Effector CD4-positive, alpha-beta T cell (primary cell): ENCODE measurements around the gene NFX1.
"Not testable (repeated sequence)": the region's sequence is repeated elsewhere in the genome, so short reads cannot be mapped to it uniquely, and the experiment has no call there.

ENCODE experiments used
- DNase-seq: peaks from one replicate; pipeline ENCODE4 v3.0.0-alpha.2; 2020

The NFX1 gene

GRCh38 chr9:33366979-33367480, 76.7 kb downstream of the NFX1 start:
- no peak for DNase-seq

DNA sequence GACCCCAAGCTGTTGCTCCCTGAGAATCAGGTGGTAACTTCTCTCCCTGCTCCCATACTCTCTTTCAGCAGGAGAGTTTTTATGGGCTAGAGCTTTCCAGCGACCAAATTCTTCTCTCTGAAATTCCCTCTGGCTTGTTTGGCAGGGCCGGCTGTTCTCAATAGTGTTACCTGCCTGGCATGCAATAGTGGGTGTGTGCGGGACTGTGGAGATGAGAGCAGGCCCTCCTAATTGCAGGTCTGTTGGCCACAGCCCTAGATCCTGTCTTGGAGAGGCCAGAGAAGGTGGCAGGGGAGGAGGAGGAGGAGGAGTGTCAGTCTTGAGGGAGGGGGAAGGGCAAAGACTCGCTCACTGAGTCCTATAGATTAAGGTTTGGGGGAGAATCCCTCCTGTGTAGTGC, 82.6 kb downstream of the NFX1 start:
- DNase-seq = no peak

DNA sequence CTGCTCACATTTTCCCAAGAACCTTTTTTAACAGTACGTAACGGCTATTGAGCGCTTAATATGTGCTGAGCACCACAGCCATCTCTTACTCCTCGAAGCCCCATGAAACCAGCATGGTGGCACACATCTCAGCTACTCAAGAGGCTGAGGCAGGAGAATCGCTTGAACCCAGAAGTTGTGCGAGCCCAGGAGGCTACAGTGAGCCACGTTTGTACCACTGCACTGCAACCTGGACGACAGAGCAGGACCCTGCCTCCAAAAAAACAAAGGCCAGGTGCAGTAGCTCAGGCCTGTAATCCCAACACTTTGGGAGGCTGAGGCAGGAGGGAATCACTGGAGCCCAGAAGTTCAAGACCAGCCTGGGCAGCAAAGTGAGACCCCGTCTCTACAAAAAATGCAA, 83.9 kb downstream of the NFX1 start:
- no peak for DNase-seq

DNA sequence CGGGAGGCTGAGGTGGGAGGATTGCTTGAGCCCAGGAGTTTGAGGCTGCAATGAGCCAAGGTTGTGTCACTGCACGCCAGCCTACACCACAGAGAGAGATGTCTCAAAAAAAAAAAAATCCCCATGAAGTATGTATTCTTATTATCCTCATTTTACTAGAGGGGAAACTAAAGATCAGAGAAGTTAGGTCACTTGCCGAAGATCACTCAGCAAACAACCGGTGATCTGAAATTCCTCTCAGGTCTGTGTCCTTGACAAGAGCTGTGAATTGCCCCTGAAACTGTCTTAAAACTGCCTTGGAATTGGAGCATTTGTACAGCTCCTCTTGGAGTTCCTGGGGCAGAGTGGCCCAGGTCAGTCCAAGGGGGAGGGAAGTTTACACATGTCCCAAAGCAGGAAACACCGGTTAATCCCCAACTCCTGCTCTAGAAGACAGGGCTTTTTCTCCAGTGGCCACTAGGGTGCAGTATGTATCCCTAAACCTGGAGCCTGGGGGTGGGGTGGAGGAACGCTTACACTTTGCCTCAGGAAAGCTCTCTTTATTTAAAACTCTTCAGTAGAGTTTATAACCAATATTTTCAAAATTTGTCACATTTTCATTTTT, 84.4 kb downstream of the NFX1 start:
- DNase-seq = peak; percentile 57

DNA sequence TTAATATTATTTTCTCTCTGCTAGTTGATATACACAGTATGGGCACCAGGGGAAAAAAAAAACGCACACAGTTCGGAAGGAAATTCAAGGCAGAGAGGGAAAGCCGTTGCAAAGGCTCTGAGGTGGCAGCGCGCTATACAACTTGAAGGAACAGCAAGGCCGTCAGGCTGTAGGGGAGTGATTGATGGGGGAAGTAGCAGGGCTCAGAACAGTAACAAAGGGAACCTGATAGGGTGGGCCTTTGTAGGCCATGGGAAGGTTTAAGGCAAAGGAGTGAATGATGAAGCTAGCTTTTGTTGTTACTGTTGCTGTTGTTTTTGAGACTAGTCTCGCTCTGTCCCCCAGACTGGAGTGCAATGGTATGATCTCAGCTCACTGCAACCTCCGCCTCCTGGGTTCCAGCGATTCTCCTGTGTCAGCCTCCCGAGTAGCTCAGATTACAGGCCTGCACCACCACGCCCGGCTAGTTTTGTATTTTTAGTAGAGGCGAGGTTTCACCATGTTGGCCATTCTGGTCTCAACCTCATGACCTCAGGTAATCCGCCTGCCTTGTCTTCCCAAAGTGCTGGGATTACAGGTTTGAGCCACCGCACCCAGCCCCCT, 85.0 kb downstream of the NFX1 start:
- DNase-seq = no peak

DNA sequence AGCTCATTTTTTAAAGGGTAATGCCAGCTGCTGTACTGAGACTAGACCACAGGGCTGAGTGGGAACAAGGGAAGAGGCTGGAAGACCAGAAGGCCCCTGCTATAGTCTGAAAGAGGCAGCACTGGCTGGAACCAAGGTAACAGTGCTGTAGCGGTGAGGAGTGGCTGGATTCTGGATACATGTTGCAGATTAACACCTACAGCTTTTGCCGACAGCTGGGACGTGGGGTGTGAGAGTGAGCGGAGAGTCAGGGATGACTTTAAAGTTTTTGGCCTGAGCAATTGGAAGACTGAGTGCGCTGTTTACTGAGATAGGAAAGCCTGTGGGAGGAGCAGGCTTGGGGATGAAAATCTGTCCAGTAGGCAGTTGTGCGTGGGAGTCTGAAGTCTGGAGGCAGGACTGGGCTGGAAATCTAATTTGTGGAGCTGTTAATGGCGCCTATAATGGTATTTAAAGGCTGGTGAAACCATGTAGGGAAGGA, 85.6 kb downstream of the NFX1 start:
- no peak for DNase-seq

DNA sequence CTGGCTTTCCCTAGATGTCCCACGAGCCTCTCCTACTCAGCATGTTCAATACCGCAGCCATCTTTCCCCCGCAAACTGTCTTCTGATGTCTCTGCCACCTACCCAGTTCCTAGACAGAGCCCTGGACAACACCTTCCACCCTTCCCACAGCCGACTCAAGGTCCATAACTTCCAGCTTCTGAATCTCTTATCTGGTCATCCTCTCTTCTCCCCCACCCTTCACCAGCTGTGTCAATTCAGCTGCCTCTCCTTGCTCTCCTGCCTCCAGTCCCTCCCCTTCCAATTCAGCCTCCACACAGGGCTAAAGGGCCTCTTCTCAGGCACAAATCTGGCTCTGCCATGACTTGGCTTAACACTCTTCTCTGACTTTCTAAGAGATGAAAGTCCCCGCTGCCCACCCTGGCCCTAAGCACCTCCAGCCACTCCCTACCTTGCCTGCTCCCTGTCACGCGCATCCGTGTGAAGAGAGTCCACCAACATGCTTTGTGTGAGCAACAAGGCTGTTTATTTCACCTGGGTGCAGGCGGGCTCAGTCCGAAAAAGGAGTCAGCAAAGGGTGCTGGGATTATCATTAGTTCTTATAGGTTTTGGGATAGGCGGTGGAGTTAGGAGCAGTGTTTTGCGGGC, 86.9 kb downstream of the NFX1 start:
- no peak for DNase-seq

GRCh38 chr9:33378121-33378795, 87.9 kb downstream of the NFX1 start:
- DNase-seq = no peak

DNA sequence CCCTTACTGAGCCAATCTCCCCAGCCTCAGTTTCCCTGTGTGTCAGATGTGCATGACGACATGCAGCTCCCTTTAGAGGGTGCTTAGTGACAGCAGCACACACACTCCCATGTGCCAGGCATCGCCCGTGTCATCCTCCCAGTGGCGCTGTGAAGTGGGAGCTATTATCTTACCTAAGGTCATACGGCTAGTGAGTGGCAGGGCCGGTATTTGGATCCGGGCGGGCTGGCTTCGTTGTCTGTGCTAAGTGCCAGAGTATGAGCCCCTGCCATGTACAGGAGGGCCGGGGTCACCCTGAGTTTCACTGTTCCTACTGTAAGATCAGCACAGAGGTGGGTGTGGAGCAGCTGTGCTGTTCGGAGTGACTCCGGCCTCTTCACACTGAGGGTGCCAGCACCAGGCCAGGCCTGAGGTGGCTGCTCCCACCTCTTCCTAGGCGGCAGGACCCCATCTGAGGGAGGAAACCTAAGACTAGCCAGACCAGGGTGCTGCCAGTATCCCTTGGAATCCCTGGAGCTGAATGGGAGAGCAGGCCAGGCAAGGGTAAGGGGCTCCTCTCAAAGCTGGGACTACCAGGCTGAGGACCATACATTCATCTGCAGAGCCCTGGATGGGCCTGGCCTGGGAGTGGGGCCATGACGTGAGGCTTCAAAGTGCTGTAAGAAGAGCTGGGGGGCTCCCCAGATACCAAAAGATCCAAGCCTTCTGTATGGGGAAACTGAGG, 89.5 kb downstream of the NFX1 start:
- no peak for DNase-seq

DNA sequence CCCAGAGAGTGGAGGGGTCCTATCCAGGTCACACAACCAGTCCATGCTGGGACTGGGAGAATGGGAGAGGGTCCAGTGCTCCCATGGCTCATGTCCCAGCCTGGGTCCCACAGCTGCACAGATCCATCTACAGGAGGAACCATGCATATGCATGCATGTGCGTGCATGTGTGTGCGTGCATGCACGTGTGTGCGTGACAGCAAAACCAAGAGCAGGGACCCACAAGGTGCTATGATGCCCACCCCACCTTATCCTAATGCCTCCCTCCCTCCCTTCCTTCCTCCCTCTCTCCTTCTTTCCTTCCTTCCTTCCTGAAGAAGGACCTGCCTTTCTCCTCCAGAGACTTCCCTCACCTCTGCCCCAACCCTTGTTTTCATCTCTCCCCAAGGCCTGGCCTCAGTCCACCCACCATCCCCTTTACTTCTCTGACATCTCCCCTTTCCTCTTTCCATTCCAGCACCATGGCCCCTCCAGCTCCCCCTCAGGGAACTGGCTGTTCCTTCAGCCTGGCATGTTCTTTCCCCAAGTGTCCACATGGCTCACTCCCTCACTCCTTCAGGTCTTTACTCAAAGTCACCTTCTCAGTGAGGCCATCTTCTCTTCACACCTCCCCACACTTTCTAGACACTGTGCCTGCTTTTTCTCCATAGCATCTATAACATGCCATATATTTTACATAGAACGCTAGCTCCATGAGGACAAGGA, 90.2 kb downstream of the NFX1 start:
- no peak for DNase-seq

DNA sequence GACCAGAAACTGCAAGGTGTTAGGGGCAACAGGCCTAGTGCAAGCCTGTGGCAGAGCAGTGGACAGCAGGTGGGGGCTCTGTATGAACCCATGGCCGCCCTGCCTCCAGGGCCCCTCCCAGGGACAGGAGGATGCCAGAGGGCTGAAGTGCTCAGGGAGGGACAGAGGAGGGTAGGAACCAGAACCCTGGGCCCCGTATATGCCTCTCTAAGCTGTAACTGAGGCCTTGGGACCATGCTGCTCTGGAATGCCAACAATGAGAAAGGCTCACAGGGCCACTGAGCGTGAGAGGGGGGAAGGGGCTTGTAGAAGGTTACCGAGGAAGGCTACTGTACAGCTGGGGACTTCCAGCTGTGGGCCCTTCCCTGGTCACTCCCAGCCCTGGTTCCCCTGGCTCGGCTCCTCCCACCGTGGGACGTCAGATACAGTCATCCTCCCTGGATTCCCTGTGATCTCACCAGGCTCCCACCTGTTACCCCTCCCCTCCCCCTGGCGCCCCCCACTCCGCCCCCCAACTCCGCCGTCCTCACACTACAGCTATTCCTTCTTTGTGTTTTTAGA, 91.0 kb downstream of the NFX1 start:
- DNase-seq = no peak

DNA sequence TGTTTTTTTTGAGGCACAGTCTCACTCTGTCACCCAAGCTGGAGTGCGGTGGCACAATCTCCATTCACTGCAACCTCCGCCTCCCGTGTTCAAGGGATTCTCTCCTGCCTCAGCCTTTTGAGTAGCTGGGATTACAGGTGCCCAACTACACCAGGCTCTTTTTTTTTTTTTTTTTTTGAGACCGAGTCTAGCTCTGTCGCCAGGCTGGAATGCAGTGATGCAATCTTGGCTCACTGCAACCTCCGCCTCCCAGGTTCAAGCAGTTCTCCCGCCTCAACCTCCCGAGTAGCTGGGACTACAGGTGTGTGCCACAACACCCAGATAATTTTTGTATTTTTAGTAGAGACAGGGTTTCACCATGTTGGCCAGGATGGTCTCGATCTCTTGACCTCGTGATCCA, 92.1 kb downstream of the NFX1 start:
- not testable (repeated sequence) for DNase-seq

DNA sequence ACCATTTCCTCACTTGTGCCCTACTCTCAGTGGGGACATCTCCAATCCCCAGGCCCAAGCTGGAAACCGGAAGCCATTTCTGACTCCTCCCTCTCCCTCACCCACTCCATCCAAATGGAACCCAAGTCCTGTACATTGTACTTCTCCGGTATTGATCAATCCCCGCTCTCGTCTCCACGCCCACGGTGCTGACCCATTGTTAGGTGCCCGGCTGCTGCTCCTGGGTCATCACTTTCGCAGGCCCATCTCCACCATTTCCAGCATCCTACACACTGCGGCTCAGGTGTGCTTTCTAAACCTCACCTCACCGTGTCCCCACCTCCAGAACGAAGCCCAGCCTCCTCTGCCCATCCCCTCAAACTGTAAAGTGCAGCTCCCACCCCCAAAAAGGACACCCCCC, 93.1 kb downstream of the NFX1 start:
- DNase-seq = not testable (repeated sequence)

GRCh38 chr9:33385536-33385935, 95.2 kb downstream of the NFX1 start:
- not testable (repeated sequence) for DNase-seq

DNA sequence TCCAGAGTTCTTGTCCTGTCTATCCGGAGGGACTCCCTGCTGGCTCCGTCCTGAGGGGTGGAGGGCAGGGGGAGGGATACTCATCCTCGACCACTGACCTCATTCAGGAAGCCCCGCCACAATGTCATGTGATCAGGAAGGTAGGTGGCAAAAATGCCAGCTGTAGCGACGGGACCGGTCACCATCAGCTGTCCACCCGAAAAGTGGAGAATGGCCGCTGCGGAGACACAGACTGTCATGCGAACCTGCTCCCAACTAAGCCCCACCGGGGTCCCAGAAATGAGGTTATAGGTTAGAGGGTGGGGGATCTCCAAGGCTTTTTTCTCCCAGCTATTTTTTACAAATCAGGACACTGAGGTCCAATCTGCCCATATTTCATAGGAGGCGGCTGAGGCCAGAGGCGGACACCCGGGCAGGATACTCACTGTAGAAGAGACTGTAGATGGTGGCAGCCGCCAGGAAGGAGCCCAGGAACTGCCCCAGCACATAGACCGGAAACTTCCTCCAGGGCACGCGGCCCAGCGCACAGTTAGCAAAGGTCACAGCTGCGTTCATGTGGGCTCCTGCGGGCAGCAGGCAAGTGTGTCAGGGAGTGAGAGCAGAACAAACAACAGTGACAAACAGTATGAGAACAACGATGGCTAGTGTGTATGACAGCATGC, 95.8 kb downstream of the NFX1 start:
- DNase-seq = not testable (repeated sequence)

DNA sequence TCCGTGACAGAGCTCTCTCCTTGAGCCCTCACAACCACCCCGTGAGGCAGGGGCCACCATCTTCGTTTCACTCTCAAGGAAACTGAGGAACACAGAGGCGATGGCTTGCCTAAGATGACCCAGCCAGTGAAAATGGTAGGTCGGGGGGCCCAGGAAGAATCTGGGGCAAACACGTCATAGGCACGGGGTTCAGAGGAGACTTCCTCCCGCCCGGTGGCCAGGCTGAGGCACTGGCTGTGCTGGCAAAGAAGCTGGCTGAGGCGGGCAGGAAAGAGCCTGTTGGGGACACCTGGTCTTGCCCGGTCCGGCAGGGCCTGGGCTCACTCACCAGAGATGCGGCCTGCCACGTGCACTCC, 96.3 kb downstream of the NFX1 start:
- not testable (repeated sequence) for DNase-seq

DNA sequence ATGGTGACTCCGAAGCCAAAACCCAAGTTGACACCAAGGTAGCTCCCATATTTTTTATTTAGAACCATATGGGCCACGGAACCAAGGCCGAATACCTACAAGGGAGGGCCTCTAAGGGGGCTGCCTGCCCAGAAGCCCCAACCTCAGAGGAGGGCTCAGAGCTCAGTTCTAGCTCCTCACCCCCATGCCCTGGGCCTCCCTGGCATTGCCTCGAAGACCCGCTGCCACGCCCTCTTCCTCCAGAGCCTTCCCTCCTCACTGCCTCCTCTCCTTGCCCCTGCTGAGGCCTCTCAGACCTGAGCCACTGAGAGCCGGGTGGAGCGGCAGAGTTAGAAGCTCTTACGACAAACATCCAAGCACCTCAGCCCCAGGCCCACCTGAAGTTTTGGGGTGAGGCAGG, 96.7 kb downstream of the NFX1 start:
- not testable (repeated sequence) for DNase-seq

DNA sequence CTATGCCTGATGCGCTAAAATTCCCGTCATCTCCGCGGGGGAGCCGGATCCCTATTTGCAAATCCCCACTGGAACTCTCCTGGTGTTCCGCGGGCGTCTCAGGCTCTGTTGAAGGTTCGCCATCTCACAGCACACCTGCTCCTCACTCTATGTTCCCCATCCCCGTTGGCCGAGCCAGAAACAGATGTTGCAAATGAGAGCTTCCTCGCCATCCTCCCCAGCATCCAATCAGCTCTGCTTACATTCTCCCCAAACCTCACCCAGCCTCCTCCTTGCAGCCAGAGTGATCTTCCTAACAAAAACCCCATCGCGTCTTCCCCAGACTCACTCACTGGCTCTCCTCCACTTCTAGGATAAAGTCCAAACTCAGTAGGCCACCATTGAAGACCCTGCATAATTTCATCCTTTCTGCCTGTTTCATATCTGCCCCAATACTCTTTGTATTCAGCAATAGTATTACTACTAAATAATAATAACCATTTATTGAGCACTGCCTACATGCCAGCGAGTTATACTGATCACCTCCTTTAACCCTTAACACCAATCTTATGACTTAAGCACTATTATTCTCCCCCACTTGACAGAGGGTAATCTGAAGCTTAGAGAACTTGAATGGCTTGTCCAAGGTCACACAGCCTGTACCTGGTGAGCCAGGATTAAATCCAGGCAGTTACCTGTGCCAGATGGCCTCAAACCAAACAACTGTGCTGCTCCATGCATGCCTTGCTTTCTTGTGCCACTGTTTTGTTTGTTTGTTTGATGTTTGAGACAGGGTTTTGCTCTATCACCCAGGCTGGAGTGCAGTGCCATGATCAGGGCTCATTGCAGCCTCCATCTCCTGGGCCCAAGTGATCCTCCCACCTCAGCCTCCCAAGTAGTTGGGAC, 98.0 kb downstream of the NFX1 start:
- no peak for DNase-seq

GRCh38 chr9:33391111-33391771, 100.9 kb downstream of the NFX1 start:
- DNase-seq = not testable (repeated sequence)

DNA sequence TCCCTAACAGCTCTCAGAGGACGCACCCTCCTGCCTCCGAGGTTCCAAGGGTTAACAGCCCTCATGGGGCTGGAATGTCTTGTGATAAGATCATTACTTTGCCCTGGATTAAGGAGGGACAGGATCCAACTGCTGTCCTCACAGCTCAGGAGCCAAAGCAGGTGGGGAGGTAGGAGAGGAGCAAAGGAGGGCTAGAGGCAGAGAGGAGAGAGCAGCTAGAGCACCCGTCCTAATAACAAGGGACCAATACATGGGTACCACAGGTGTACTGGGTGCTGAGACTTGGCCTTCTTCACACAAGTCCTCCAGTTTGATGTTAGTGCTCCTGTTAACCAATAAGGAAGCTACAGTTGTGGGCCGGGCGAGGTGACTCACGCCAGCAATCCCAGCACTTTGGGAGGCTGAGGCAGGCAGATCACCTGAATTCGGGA, 102.3 kb downstream of the NFX1 start:
- DNase-seq = not testable (repeated sequence)
